Measurements from ENCODE around the gene STBD1.
"Not testable (repeated sequence)": the region's sequence is repeated elsewhere in the genome, so short reads cannot be mapped to it uniquely, and the experiment has no call there.

Gene STBD1

DNA sequence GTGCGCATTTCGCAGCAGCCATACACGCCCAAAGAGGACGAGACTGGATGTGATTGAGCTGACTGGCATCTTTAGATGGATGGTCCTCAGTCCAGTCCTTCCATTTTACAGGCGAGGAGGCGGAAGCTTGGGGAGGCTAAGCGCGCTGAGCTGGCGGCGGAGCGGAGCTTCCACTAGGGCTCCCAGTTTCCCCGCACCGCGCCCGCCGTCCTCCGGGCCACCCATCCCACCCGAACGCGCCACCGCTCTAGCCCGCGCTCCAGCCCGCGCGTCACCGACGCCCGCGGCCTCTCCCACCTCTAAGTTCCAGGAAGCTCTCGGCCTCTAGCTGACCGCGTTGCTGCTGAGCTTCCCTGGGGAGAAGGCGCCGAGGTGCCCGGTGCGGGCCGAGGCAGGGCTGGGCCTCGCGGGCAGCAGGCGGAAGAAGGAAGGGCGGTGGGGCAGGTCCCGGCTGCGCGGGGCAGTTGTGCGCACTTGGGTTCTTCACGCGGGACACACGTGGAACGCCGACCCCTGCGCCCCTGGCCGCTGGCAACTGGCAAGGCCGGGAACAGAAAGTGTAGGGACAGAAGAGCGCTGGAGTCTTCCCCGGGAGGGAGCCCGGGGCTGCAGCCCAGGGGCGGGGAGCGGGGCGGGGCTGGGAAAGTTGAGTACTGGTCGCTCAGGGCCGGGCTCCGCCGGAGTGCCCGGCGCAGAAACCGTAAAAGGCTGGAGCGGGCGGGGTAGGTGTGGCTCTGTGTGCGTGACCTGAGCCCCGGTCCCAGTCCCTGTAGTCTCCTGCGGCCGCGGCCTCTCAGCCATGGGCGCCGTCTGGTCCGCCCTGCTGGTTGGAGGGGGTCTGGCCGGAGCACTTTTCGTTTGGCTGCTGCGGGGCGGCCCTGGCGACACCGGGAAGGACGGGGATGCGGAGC is at the start of gene STBD1:
Gene STBD1 (plus strand): TSS at position 763 of the 911 bp plus-strand sequence. CDS start 37 bp downstream, at position 800.
- no peak for DNase-seq

DNA sequence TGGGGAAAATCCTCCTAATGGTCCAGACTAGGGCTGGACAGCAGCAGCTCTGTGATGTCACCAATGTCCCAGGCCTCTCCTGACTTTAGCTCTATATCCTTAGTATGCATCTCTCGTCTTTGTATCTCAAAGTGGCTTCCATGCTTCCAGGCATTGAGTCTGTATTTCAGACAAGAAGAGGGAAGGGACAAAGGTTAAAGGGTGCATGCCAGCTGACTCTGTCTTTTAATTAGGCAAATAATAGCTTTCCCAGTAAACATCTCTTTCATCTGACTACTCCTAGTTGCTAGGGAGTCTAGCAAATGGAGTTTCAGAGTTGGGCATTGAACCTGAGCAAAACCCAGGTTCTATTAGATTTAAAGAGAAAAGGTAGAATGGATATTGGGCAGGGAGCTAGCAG is 49.6 kb upstream of the STBD1 start:
- DNase-seq: no peak

DNA sequence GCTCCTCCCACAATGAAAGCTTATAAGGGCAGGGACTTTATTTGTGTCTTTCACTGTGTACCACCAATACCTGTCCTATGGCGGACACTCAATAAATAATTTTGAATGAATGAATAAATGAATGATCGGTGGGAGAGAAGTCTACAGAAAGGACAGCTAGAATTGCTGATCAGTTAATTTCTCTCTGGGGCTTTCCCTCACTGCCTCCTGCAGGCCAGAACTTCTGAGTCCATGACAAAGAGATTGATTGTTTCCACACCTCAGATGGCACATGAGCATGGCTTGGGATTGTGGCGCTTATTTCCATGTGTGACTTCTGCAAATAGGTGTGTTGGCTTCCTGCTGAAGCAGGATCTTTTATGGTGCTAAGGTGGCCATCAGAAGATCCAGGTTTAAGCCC is 48.7 kb upstream of the STBD1 start:
- no peak for DNase-seq

DNA sequence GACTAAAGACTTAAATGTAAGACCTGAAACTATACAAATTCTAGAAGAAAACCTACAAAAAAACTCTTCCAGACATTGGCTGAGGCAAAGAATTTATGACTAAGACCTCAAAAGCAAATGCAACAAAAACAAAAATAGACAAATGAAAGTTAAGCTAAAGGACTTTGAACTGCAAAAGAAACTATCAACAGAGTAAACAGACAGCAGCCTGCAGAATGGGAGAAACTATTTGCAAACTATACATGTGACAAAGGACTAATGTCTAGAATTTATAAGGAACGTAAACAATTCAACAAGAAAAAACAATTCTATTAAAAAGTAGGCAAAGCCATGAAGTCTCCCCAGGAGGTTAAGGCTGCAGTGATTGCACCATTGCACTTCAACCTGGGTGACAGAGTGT is 46.0 kb upstream of the STBD1 start:
- no peak for DNase-seq

DNA sequence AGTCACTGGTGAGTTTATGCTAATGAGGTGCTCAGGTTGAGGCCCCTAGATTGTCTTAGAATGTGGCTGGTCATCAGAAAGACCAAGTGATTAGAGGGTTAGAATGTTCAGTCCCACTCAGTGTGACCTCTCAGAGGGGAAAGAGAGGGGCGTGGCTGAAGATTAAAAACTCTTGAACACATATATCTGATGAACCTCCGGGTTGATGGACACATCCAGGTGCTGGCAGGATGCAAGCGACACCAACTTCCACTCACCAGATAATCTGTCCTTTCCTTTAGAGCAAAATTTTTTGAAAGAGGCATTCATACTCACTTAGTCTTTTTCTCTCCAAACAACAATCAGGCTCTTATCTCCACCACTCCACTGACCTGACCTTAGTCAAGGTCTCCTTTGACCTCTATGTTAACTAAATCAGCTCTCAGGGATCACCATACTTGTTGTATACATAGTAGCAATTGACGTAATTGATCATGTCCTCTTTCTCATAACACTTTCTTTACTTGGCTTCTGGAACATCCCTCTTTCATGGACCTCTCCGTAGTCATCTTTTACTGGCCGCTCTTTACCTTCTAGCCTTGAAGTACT is 40.8 kb upstream of the STBD1 start:
- no peak for DNase-seq

DNA sequence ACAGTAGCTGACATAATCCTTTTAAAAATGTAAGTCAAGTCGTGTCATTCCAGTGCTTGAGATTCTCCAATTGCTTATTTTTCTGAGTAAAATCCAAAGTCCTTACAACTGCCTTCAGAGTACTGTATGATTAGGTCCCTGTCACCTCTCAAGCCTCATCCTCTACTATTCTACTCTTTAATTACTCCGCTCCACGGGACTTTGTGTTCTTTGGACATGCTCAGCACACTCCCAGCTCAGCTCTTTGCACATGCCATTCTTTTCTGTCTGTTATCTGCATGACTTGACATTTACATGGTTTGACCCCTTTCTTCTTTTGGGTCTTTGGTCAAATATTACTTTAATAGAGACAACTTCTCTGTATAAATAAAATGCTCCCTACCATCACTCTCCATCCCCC is 39.9 kb upstream of the STBD1 start:
- DNase-seq: no peak

DNA sequence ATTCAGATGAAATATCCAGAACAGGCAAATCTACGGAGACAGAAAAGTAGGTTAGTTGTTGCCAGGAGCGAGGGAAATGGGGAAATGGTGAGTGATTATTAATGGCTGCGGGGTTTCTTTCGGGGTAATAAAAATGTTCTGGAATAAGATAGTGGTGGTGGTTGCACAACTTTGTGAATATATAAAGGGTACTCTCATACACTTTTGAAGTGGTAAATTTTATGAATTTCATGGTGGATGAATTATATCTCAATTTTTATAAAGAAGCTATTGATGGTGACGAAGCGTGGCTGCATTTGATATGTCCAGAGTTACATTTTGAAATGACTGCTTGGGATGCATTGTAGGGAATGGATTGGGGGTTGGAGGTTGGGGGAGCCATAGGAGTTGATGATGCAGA is 38.7 kb upstream of the STBD1 start:
- no peak for DNase-seq

DNA sequence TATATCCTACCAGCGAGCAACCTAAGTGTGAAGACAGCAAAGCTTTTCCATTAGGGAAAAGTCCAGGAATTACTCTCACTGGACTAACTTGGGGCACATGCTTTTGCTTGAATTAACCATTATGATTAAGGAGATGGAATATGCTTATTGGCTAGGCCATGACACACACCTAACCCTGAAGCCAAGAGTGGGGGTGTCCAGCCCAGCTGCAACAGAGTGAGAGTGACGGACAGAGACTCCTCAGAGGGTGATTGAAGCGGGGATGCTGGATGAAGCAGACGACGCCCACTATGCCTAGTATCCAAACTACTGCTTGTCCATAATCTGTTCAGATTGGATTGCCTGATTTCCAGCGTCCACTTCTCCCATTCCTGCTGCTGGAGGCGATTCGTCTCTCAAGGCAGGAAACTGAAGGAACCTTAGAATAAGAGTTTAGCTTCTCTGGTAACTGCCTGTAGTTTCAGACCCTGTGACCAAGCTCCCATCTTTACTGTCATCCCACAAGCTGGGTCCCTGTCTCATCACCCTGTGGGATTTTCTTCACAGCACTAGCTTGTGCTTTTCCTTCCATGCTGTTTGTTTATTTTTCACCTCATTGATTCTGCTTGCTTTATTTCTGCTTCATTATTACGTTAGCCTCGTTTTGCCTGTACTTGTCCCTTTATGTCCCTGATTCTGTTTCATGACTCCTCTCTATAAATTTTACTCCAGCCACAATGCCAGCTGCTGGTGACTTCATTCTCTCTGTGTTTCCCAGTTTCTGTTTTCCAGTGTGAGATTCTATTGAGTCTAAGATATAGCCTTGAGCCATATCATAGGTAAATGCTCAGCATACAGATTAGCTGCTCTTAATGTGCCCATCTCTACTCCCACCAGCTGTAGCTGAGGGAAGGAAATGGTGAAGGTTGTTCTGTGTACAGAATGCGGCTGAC is 36.0 kb upstream of the STBD1 start:
- DNase-seq: no peak

DNA sequence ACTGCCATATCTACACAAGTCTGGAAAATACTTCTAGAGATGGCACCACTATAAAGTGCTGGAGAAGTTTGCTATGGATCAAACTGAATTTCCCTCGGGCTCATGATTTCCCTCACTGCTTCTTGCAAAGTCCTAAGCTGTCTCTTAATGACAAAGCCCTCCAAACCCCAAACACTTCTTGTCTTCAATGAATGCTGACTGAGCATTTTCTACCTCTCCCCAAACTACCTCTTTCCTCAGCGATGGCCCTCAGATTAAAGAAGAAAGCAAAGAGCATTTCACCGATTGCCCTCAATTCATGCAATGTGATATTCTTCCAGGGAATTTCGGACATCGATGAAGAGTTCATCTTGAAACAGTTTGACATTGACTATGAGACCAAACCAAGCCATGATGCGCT is 35.3 kb upstream of the STBD1 start:
- no peak for DNase-seq

DNA sequence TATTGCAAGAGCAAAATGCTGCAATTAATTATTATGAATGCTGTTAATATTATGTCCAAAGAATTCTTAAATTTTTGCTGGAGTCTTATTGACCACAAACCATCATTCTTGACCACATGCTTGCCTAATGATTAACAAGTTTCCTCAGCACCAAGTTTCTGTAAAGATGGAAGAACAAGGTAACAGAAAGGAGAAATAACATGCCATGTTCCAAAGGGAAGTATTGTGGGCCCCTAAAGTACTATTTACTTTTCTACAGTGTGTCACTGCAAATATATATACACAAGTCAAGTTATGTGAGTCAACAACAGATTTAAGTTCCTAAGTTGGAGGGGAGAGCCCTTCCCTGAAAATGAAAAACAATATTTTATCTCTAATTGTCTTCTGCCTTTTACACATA is 34.5 kb upstream of the STBD1 start:
- no peak for DNase-seq

DNA sequence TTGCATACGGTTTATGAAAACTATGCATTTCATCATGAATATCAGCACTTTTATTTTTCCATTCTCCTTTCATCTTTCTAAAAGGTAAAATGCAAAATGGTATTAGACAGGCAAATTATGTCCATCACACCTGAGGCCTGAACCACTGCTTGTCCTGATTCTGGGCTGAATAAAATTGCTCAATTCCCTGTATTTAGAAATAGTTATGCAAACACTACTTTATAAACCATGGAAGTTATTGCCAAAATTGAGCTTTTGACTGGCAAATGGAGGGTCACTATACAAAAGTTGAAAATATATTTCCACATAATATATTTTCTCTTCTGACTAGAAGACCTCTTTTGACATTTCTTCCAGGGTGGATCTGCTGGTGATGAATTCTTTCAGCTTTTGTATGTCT is 34.0 kb upstream of the STBD1 start:
- no peak for DNase-seq

DNA sequence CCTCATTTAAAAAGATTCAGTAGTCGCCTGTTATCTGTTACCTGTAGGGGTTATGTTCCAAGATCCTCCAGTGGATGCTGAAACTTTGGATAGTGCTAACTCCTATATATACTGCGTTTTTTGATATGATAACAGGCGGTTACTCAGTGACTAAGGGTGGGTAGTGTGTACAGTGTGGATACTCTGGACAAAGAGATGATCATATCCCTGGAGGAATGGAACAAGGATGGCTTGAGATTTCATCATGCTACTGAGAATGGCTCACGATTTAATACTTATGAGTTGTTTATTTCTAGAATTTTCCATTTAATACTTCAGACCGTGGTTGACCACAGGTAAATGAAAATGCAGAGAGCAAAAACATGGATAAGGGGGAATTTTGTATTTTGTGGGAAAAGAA is 33.5 kb upstream of the STBD1 start:
- no peak for DNase-seq

DNA sequence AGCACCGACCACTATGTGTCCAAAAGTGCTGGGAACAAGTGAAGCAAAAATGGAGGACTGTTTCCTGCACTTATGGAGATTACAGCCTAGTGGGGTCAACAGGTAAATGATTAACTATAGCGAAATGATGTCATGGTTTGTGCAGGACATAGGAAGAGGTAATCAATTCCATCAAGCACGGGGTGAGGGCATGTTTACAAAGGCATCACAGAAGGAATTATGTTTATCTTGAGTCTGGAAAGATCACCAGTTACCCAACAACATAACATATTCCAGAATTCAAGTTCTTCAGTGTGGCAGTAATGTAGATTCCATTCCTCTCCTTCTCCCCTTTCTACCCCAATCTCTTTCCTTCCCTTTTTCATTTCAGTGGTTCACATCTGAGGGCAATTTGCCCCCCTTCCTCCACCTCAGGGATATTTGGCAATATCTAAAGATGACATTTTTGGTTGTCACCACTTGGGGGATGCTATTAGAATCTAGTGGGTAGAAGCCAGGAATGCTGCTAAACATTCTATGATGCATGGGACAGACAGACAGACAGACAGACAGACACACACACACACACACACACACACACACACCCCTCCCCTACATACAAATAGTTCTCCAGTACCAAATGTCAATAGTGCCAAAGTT is 30.9 kb upstream of the STBD1 start:
- no peak for DNase-seq

DNA sequence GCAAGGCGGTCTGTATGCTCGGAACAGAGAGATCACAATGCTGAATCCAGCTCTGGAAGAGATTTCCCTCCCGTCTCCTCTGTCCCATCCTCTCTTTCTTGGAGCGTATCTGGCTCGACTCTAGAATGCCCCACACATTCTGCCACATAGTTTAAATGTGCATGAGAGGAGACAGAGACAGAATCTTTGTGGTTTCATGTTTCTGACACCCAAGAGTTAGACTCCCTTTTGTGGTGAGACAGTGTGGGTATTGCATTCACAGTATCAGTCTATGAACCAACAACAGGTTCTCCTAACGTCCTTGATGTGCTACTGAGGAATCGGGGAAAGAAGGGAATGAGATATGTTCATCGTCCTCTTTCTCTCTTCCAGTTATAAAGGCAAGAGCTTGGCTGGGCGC is 29.7 kb upstream of the STBD1 start:
- DNase-seq: no peak

DNA sequence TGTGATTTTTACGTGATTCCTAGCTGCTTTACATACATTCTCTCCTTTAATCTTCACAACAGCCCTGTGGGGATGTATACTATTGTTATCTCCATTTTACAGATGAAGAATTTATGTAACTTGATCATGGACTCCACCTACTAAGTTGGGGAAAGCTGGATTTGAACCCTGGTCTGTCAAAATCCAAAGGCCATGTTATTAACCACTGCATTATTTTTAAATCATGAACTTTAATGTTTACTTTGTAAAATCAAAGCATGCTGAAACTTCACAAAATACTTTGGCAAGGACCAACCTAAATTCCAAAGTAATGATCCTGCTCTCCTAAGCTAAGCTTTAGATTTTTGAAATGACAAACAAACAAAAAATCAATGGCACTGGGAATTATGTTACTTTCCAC is 28.9 kb upstream of the STBD1 start:
- DNase-seq: no peak

DNA sequence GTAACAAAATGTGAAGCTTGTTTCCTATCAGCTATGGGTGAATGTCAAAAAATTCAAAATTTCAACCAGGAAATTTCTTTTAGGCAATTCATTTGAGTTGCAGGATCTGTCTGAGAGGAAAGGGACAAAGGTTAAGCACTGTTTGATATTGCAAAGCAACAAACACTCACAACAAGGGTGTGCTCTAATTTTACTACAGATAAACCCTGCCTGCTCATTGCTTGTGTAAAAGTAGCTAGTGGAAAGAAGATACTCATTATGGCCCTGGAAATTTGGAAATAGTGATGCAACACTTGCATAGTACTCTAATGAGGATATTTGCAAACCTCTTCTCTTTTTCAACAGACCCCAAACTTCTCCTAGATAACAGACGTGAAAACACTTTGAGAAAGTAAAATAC is 27.9 kb upstream of the STBD1 start:
- DNase-seq: no peak

DNA sequence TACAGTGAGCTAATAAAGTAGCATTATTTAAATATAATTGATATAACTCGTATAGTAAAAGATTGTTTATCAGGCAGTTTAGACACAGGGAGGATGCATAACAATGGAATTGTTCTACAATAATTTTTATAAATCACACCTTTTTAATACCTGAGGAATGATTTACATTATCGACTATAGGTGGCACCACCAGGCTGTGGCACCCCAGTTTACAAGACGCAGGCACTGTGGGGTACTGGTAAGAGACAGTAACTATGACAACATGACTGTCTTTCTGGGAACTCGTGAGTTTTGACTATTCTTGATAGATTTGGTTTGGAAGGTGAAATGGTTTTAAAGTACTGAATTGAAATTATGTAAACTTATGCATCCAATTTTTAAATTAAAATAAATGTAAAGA is 27.1 kb upstream of the STBD1 start:
- DNase-seq: no peak

DNA sequence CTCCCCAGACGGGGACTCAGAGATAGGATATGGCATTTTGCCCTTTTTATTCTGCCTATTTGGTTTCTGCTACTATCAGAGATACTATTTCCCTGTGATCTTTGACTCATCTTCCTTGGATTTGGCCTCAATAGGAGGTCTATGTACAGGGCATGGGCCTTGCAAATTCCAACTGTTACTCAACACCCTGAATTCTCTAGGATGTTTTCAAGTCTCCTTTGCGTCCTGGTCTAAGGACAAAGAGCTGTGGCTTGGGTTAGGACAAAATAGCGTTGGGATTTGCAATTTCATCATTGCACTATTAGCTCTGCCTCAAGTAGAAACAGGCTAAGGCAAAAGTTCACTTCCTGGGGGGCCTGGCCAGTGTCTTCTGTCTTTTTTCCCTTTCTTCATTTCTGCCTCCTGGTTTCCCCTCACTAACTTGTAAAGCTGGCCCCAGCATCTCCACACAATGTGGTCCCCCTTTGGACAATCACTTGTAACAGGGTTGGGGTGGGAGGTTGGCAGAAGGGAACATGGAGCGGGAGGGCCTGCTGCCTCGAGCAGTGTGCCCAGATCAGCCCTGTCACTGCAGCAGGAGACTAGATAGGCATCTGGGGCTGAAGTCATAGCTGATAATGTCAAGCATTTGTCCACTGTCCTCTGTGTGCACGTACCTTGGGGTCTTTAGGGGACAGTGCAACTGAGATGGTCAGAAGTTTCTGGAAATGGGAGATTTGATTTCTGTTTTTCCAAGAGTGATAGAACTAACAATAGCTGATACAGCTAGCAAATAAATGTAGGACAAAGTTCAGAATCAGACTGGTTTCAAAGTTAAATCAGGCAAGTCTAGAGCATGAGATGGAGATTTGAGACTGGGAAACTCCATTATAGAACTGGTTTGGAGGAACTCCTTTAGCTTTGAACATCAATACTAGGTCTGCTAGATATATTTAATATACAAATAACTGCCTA is 25.8 kb upstream of the STBD1 start:
- no peak for DNase-seq

DNA sequence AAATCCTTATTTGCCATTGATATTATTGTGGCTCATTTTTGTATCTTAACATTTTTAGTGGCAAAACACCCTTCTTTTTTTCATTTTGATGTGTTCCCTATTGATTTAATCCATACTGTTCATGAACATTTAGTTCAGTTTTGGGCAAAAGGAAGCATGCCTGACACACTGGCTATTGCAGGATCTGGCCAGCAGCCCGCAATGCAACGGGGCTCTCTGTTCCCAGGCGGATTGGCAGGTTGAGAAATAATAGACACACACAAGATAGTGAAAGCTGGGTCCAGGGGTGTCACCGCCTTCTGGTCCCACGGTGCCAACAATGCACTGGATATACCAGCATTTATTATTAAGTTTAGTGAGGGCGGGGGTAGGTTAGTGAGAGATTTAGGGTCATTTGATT is 24.9 kb upstream of the STBD1 start:
- DNase-seq: not testable (repeated sequence)

DNA sequence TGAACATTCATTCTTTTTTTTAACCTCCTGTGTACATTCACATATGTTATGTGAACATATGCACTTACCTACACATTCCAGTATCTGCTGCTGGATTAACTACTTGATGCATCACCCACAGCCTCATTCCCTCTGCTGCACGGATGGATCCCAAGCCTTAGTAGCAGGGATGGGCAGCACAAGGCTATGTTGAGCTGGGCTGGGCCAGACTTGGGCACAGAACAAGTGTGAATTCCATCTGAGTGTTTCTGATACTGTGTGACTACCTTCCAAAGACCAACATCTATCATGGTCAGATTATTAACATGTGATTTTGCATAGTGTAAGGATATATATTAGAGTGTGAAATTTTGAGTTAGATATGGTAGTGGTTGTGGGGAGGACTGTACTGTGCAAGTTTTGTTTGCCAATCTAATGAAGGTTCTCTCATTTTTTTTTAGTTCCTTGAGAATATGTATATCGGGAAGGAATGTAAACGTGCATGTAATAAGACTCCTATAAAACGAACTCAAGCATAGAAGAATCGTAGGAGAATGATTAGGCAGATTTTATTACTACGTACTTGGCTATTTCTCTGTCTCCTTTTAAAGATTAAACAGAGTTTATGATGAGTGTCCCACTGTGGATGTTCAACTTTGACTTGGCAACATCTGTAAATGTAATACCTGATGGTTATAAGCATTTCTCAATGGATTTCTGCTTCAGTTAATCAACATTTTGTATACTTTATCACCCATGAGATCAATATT is 23.4 kb upstream of the STBD1 start:
- DNase-seq: no peak

DNA sequence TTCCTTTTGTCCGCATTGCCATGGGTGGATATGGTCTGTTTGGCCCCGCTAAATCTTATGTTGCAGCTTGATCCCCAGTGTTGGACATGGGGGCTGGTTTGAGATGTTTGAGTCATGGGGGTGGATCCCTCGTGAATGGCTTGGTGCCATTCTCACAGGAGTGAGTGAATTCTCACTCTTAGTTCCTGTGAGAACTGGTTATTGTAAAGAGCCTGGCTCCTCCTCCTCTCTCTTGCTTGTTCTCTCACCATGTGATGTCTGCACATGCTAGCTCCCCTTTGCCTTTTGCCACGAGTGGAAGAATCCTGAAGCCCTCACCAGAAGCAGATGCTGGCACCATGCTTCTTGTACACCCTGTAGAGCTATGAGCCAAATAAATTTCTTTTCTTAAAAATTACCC is 22.6 kb upstream of the STBD1 start:
- DNase-seq: no peak
